HG03064 (cell line): ENCODE measurements around the gene PGA4.
"Not testable (repeated sequence)": the region's sequence is repeated elsewhere in the genome, so short reads cannot be mapped to it uniquely, and the experiment has no call there.

Experiments
- ATAC-seq: cut with Tn5 transposase; IDR thresholded peaks from one replicate; pipeline ENCODE4 v1.9.1; 2021; ENCODE audit warnings: low read depth; ENCODE audit not compliant: unreplicated experiment

Gene PGA4

DNA sequence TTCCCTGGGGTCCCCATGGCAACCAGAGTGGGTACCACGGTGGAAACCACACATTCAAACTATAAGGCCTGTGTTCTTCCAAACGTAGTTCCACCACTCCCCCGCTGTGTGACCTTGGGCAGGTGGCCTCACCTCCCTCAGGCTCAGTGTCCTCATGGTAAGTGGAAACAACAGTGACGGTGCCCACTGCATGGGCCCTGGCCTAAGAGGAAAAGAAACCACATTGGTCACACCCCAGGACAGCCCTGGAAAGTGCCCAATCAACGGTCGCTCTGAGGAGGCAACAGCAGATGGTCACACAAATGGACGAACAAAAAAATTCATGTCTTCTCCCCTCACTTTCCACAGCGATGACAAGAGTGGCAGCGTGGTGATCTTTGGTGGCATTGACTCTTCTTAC lies 25.9 kb downstream of the PGA4 start:
- not testable (repeated sequence) for ATAC-seq

DNA sequence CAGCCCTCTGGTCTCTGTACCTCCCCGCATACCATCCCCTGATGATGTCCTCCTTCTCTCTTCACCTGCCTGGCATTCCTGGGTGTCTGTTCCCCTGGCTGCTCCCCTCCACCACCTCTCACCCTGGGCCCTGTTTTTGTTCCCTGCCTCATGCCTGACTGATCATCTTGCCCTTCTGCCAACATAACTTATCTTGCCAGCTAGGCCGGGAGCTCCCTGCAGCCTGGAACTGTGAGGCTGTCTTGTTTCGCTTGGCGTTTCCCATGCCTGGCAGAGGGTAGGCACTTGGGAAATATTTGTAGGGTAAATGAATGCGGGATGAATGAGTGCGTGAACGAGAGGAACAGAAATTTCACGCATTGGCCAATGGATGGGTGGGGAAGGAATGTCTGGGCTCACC lies 27.1 kb downstream of the PGA4 start:
- ATAC-seq: not testable (repeated sequence)

- not testable (repeated sequence) for ATAC-seq
These were observed 28.9 kb downstream of the PGA4 start for GRCh38 chr11:61250796-61251765.

DNA sequence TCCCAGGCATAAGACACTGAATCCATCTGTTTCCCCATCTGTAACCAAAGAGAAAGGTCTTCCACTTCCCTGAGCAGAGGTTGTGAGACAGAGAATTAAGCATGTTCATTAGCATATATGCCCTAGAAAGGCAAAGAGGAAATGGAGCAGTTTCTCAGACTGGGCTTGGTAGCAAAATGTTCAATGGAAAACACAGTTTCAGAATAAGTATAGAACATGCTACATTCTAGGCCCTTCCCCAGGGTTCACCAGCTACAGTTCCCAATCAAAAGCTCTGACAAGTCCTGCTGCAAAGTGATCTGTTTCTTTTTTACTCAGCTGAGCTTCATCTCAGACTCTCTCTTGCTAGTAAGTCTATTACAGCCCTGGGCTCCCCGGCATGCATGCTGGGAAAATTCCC lies 30.2 kb downstream of the PGA4 start:
- not testable (repeated sequence) for ATAC-seq

GRCh38 chr11:61254403-61255025 lies 32.4 kb downstream of the PGA4 start:
- ATAC-seq: no peak

DNA sequence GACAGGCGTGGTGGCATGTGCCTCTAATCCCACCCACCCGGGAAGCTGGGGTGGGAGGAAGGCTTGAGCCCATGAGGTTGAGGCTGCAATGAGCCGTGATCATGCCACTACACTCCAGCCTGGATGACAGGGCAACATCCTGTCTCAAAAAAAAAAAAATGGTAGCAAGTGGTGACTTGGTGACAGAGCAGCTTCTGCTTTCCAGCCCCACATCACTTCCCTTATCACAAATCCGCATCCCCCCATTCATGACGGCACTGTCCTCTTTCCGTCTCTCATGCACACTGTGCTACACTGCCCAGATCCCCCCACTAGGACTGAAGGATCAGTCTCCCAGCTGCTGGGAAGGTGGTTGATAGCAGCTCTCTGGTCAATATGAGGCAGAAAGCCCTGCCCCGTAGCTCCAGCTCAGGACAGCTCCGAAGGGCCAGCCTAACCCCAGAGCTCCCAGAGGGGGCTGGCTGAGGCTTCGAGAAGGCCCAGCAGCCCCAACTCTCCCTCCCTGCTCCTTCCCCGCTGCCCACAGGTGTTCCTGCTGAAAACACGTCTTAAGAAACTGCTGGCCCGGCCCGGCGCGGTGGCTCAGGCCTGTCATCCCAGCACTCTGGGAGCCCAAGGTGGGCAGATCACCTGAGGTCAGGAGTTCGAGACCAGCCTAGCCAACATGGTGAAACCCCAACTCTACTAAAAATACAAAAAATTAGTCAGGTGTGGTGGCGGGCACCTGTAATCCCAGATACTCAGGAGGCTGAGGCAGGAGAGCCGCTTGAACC lies 34.7 kb downstream of the PGA4 start:
- ATAC-seq: no peak

GRCh38 chr11:61258546-61258945 lies 36.4 kb downstream of the PGA4 start:
- no peak for ATAC-seq

DNA sequence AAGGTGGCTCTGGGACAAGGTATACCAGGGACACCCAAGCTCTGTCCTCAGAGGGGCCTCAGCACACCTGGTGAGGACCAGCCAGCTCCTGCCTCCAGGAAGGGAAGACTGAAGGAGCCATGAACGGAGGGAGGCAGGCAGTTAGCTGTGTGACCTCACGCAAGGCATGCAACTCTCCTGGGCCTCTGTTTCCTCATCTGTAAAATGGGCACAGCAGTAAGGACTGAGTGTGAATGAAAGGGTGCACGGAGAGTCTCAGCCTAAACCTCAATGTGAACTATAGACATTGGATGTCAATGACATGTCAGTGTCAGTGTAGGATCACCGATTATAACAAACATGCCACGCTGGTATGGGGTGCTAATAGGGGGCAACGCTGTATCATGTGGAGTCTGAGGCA lies 37.2 kb downstream of the PGA4 start:
- no peak for ATAC-seq

DNA sequence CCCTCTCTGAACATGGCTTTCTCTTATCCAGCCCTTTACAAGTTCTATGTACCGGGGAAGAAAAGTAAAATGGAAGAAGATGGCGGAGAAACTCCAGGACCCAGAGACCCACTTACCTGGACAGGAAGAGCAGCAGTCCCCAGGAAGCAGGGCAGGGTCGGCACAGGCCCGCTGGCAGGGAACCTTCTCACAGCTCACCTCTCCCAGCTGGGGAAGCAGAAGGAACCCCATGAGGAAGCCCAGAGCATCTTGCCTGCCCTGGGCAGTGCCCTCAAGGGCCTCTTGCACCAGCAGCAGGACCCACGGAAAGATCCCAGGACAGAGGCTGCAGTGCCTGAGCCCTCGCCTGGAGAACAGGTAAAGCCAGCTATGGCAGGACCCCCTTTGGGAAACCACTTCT lies 42.2 kb downstream of the PGA4 start:
- no peak for ATAC-seq

DNA sequence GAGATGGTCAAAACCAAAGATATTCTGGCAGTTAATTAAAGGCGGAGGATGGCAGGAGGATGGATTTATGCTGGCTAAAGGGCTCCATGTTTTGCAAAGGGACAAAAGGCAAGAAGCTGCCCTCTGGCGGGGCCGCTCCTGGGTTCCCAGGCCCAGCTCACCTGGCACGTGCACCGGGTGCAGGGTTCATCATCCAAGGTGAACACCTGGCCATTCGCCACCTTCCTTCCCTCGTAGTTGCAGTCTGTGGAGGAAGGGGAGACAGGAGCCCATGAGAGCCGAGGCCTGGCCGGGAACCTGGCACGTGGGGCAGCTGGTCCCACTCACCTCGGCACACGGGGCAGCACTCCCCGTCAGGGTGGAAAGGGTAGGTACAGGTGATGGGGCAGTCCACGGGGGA lies 42.6 kb downstream of the PGA4 start:
- ATAC-seq: no peak

DNA sequence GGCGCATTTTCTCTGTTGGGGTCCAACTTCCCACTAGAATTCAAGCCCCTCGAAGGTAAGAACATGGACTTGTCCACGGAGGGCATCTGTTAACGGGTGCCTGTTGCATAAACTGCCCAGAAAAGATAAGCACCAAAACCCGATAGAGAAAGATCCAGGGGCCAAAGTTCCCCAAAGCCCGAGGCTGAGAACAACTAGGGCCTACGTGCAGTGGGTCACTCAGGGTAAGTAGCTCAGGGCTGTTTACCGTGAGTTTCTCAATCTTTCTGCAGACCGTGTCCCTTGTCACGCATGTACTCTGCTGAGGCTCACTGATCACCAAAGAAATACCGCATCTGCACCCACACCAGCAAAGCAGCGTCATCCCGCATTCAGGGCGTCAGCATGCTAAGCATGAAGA lies 43.2 kb downstream of the PGA4 start:
- ATAC-seq: no peak

DNA sequence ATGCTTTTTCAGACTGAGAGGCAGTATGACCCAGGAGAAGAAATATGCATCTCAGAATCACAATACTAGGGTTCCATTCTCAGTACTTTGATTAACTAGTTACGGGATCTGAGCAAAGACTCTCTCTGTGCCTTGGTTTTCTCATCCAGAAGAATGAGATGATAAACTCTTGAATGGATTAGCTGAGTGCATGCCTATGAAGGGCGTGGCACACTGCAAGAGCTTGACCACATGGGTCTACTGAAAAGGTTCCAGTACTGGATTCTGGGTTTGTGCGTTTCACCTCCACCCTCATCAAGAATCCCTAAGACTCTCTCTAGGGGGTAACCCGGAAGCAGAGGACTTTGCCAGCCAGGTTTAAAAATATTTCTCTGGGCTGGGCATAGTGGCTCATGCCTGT lies 44.5 kb downstream of the PGA4 start:
- no peak for ATAC-seq

GRCh38 chr11:61267437-61267841 lies 45.3 kb downstream of the PGA4 start:
- ATAC-seq: no peak

GRCh38 chr11:61268588-61269250 lies 46.6 kb downstream of the PGA4 start:
- no peak for ATAC-seq

- no peak for ATAC-seq
These were observed 48.4 kb downstream of the PGA4 start for GRCh38 chr11:61270354-61271076.

- ATAC-seq: no peak
These were observed 50.6 kb downstream of the PGA4 start for GRCh38 chr11:61272731-61273130.

DNA sequence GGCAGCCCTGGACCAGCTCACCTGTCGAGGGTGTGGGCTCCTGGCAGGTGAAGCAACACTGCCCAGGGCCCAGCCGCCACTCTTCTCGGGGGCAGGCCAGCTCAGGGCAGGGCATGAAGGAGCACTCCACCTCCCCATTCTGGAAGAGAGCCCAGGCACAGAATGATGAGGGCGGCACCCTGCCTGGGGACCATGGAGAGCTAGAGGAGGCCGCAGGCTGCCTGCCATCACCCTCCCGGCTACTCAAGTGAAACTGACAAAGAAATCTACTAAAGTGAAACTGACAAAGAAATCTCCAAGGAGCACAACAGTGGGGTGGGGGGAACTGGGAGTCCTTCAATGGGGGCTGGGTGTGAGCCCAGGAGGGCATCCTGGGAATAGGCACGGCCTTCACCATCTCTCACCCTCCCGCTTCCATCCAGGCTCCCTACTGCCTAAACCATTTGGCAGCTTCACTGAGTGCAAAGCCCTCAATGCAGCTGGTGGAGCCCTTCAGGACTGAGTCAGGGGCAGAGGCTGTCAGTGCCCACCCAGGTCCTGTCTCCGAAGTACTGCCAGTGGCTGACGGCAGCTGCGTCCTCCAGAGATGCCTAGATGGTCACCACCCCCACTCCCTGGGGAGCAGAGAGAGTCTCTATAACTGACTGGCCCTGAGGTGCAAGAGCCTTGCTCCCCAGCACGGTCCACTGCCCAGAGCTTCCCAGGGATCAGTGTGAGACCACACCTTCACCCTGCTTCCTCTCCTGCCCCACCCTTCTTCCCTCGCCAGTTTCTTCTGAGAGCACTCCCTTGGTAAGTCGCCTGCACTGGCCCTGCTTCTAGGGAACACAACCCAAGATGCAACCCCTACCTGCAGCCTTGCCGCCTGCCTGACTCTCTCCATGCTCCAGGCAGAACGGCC lies 51.3 kb downstream of the PGA4 start:
- ATAC-seq: no peak

DNA sequence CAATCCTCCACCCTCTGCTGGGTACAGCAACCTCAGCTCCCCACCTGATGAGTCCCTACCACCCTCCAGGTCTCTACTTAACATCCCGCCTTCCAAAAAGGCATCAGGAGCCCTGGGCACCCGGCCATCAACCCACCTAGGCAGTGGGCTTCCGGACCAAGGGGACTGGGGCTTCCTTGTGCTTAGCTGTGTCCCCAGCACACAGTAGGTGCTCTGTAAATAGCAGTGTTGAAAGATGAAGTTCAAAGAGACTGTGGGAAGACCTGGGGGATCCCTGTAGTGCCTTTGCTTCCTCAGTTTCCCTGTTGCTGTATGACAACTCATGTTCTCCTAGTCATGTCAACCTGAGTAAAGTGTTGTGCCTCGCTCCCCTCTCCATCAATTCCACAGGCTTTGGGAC lies 51.9 kb downstream of the PGA4 start:
- ATAC-seq: no peak

DNA sequence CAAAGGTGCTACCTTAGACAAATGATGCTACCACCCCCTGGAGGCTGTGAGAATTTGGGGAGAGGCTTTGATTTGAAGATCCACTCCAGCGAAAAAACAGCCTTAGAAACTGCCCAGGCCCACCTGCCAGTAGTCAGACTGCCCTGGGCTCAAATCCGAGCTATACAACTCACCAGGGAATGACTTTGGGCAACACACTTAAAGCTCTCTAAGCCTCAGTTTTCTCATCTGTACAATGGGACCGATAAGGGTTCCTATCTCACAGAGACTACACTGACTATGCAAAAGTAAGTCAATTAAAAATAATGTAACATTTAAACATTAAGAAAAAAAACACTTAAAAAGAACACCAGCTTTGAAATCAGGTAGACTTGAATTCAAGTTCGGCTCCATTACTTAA lies 53.0 kb downstream of the PGA4 start:
- no peak for ATAC-seq
